IMR-90 (cell line): ENCODE results near the gene VWA7. TPM values are rescaled to one million over a fixed set of nuclear protein-coding genes. Genes with fewer than 3 reads are reported as not detected.

Experiments used
- ATAC-seq: fragments of 200-7000 bp; cut with Tn5 transposase; 2 replicates; pipeline ENCODE4 v1.9.1; 2020; ENCODE audit warnings: low read depth, mild to moderate bottlenecking, moderate library complexity
- Bru-seq: library from RNA; stranded (reverse); fragments of 400-500 nt; gene quantifications from one replicate; lab custom pipeline; 2021; lab: Mats Ljungman, UMichigan
- BruChase-seq, 2 experiments: library from RNA; stranded (reverse); fragments of 400-500 nt; gene quantifications; one replicate each; lab custom pipeline; 2021; lab: Mats Ljungman, UMichigan
- BruUV-seq: library from RNA; stranded (reverse); fragments of 400-500 nt; replicated peaks from 2 replicates; lab custom pipeline; 2021; lab: Mats Ljungman, UMichigan
- CTCF ChIA-PET: fragments of 300-600 bp; formaldehyde crosslinking; extraction: SDS; loops from one replicate; lab custom pipeline; 2021; ENCODE audit warnings: antibody characterized with exemption; lab: Yijun Ruan, JAX
- POLR2A ChIA-PET: fragments of 300-600 bp; sonication (Branson Sonifier 250); formaldehyde crosslinking; loops from one replicate; lab custom pipeline; 2022; ENCODE audit warnings: antibody characterized with exemption; ENCODE audit not compliant: unreplicated experiment; lab: Charles Lee
- DNase-seq: peaks from one replicate; pipeline ENCODE4 v3.0.0; 2013
- H2AFZ ChIP-seq: replicated peaks from 2 replicates; pipeline ENCODE3; 2013; ENCODE audit warnings: low read length, mild to moderate bottlenecking; ENCODE audit not compliant: poor library complexity
- H2AK5ac ChIP-seq: 2 replicates; pipeline ENCODE4 v1.6.1; 2013; ENCODE audit warnings: low read depth, low read length, inconsistent platforms
- H2AK9ac ChIP-seq: replicated peaks from 2 replicates; pipeline ENCODE3; 2013; ENCODE audit warnings: mild to moderate bottlenecking, low read depth, low read length, moderate library complexity; ENCODE audit not compliant: poor library complexity
- H2BK120ac ChIP-seq: 2 replicates; pipeline ENCODE4 v1.6.1; 2013; ENCODE audit warnings: low read depth, low read length, inconsistent platforms
- H2BK15ac ChIP-seq: 3 replicates; pipeline ENCODE4 v1.6.1; 2013; ENCODE audit warnings: low read depth, low read length, inconsistent platforms
- H2BK20ac ChIP-seq: 2 replicates; pipeline ENCODE4 v1.6.1; 2013; ENCODE audit warnings: low read depth, mild to moderate bottlenecking, inconsistent platforms, low read length, moderate library complexity
- H2BK5ac ChIP-seq: 2 replicates; pipeline ENCODE4 v1.6.1; 2013; ENCODE audit warnings: mild to moderate bottlenecking, low read depth, low read length, inconsistent platforms; ENCODE audit not compliant: poor library complexity, severe bottlenecking
- H3K14ac ChIP-seq: replicated peaks from 2 replicates; pipeline ENCODE4 v1.6.1; 2013; ENCODE audit warnings: low read depth, low read length, inconsistent platforms
- H3K18ac ChIP-seq: 2 replicates; pipeline ENCODE4 v1.6.1; 2013; ENCODE audit warnings: low read depth, low read length, control low read depth
- H3K23ac ChIP-seq: 2 replicates; pipeline ENCODE4 v1.6.1; 2013; ENCODE audit warnings: low read depth, low read length, inconsistent platforms
- H3K27ac ChIP-seq: 2 replicates; pipeline ENCODE4 v1.5.1; 2013; ENCODE audit warnings: mild to moderate bottlenecking, control low read depth, low read length; ENCODE audit not compliant: insufficient read depth
- H3K27me3 ChIP-seq: 2 replicates; pipeline ENCODE4 v1.6.1; 2013; ENCODE audit warnings: low read length; ENCODE audit not compliant: control insufficient read depth, insufficient read depth
- H3K36me3 ChIP-seq: 2 replicates; pipeline ENCODE4 v1.6.1; 2013; ENCODE audit warnings: low read length, mixed read lengths; ENCODE audit not compliant: control insufficient read depth, insufficient read depth
- H3K4ac ChIP-seq: 2 replicates; pipeline ENCODE4 v1.6.1; 2013; ENCODE audit warnings: low read depth, low read length, inconsistent platforms
- H3K4me1 ChIP-seq: 2 replicates; pipeline ENCODE4 v1.6.1; 2013; ENCODE audit warnings: low read length, mixed read lengths; ENCODE audit not compliant: control insufficient read depth, insufficient read depth
- H3K4me2 ChIP-seq: 2 replicates; pipeline ENCODE4 v1.6.1; 2013; ENCODE audit warnings: low read depth, mild to moderate bottlenecking, control low read depth, low read length, moderate library complexity
- H3K4me3 ChIP-seq: 2 replicates; pipeline ENCODE4 v1.5.1; 2013; ENCODE audit warnings: low read depth, mild to moderate bottlenecking, control low read depth, low read length, moderate library complexity; ENCODE audit not compliant: insufficient read depth
- H3K56ac ChIP-seq: 2 replicates; pipeline ENCODE4 v1.6.1; 2013; ENCODE audit warnings: low read length, inconsistent platforms; ENCODE audit not compliant: insufficient read depth; ENCODE audit errors: extremely low read depth
- H3K79me1 ChIP-seq, 2 experiments: 2 replicates each; pipeline ENCODE4 v1.6.1; 2013; ENCODE audit warnings: low read length in 2 of 2, inconsistent platforms in 1 of 2, low read depth in 1 of 2
- H3K9ac ChIP-seq: 2 replicates; pipeline ENCODE4 v1.6.1; 2013; ENCODE audit warnings: low read depth, low read length, control low read depth
- H3K9me1 ChIP-seq: 2 replicates; pipeline ENCODE4 v1.6.1; 2013; ENCODE audit warnings: low read length, inconsistent platforms; ENCODE audit not compliant: insufficient read depth
- H3K9me3 ChIP-seq: 2 replicates; pipeline ENCODE4 v1.6.1; 2013; ENCODE audit warnings: low read length; ENCODE audit not compliant: control insufficient read depth, insufficient read depth
- H4K20me1 ChIP-seq: 2 replicates; pipeline ENCODE4 v1.6.1; 2013; ENCODE audit warnings: low read length, inconsistent platforms; ENCODE audit not compliant: insufficient read depth
- H4K5ac ChIP-seq: 2 replicates; pipeline ENCODE4 v1.6.1; 2013; ENCODE audit warnings: mild to moderate bottlenecking, low read depth, low read length, control low read depth
- H4K8ac ChIP-seq, 2 experiments: 2 replicates each; pipeline ENCODE4 v1.6.1; 2013; ENCODE audit warnings: low read depth in 2 of 2, low read length in 2 of 2, control low read depth in 1 of 2, inconsistent platforms in 1 of 2
- H4K91ac ChIP-seq: 2 replicates; pipeline ENCODE4 v1.6.1; 2013; ENCODE audit warnings: low read depth, low read length, inconsistent platforms; ENCODE audit not compliant: insufficient read depth
- BHLHE40 ChIP-seq: fragments of 150-350 bp; IDR thresholded peaks from 2 replicates; pipeline ENCODE4 v1.6.1; 2016; ENCODE audit warnings: mild to moderate bottlenecking, low read depth, low read length
- CTCF ChIP-seq: conservative IDR thresholded peaks from 2 replicates; pipeline ENCODE4 v1.5.1; 2012; ENCODE audit warnings: mild to moderate bottlenecking, low read depth, low read length, improper control_type of control experiment
- ELK1 ChIP-seq: fragments of 150-350 bp; IDR thresholded peaks from 2 replicates; pipeline ENCODE4 v1.6.1; 2016; ENCODE audit warnings: low read depth, mild to moderate bottlenecking, low read length, moderate library complexity, borderline replicate concordance
- FOS ChIP-seq: fragments of 150-350 bp; IDR thresholded peaks from 2 replicates; pipeline ENCODE4 v1.6.1; 2016; ENCODE audit warnings: low read depth, low read length
- MAFK ChIP-seq: IDR thresholded peaks from 2 replicates; pipeline ENCODE4 v1.6.1; 2012; ENCODE audit warnings: low read depth, low read length, improper control_type of control experiment
- MAZ ChIP-seq: IDR thresholded peaks from 2 replicates; pipeline ENCODE4 v1.6.1; 2012; ENCODE audit warnings: low read depth, mild to moderate bottlenecking, low read length, improper control_type of control experiment, moderate library complexity, borderline replicate concordance
- MXI1 ChIP-seq: IDR thresholded peaks from 2 replicates; pipeline ENCODE4 v1.6.1; 2012; ENCODE audit warnings: low read depth, mild to moderate bottlenecking, low read length, moderate library complexity, borderline replicate concordance
- NFE2L2 ChIP-seq: fragments of 150-350 bp; IDR thresholded peaks from 2 replicates; pipeline ENCODE4 v1.6.1; 2016; ENCODE audit warnings: low read depth, mild to moderate bottlenecking, low read length
- RAD21 ChIP-seq: IDR thresholded peaks from 2 replicates; pipeline ENCODE4 v1.6.1; 2012; ENCODE audit warnings: low read length, improper control_type of control experiment
- RFX5 ChIP-seq: IDR thresholded peaks from 2 replicates; pipeline ENCODE4 v1.8.0; 2012; ENCODE audit warnings: low read depth, mild to moderate bottlenecking, low read length, moderate library complexity
- USF2 ChIP-seq: fragments of 150-350 bp; IDR thresholded peaks from 2 replicates; pipeline ENCODE4 v1.6.1; 2017; ENCODE audit warnings: mild to moderate bottlenecking, antibody characterized with exemption, low read length, low read depth
- WGBS, 2 experiments: methylation state at CpG; one replicate each; pipeline versions ENCODE4 v1.1.5 to v1.1.7; 2013; ENCODE audit warnings: missing lambda C conversion rate in 2 of 2; ENCODE audit not compliant: insufficient read length in 1 of 2; ENCODE audit errors: extremely low coverage in 2 of 2; 5-methylcytosine and 5-hydroxymethylcytosine counted together
- dilution Hi-C: fragments of 300-500 bp; cut with HindIII; formaldehyde crosslinking; loops from one replicate; pipeline ENCODE4 v1.14.3; 2018; ENCODE audit warnings: low sequenced_read_pairs; ENCODE audit not compliant: unreplicated experiment
- in situ Hi-C: fragments of 300-500 bp; cut with MboI; formaldehyde crosslinking; loops from 3 replicates; pipeline ENCODE4 v1.14.3; 2019; ENCODE audit warnings: low sequenced_read_pairs, inconsistent platforms, mixed read lengths
- intact Hi-C: fragments of 100-400 bp; cut with micrococcal nuclease; formaldehyde crosslinking; loops from 2 replicates; pipeline ENCODE4 v1.10.0; 2022
- long read RNA-seq: library from polyadenylated mRNA; unstranded; transcript quantifications from one replicate; pipeline ENCODE4 v2.0.0, GENCODE V29; 2021; ENCODE audit not compliant: unreplicated experiment
- polyA plus RNA-seq, 3 experiments: library from polyadenylated mRNA; depleted of rRNA; stranded (reverse); fragments of >200 nt; gene quantifications; 2 replicates each; pipeline ENCODE4 v1.2.3, GENCODE V29; 2012; ENCODE audit warnings: low replicate concordance in 1 of 3
- total RNA-seq: library from RNA; depleted of rRNA; stranded (reverse); fragments of >200 nt; gene quantifications from 2 replicates; pipeline ENCODE4 v1.2.3, GENCODE V29; 2012; rRNA removed

VWA7 gene
- under 0.01 and 0.28 TPM in 2 replicates for total RNA-seq
- 1.0 and 1.4 TPM in 2 replicates for polyA plus RNA-seq (2012; rRNA removed)
- polyA plus RNA-seq (2012; cell fraction: cytosol; rRNA removed): 0.60 and 1.2 TPM in 2 replicates
- polyA plus RNA-seq (2012; cell fraction: nucleus; rRNA removed; ENCODE audit: low replicate concordance): 3.1 and 4.5 TPM in 2 replicates
- Bru-seq, nascent RNA: percentile 19 among the genes with signal in this experiment
- percentile 22 among the genes with signal in this experiment for BruChase-seq, experiment 1, labeled RNA remaining after a 6-hour chase
- percentile 21 among the genes with signal in this experiment for BruChase-seq, experiment 2, labeled RNA remaining after a 2-hour chase
- long read RNA-seq: 0 reads

- in situ Hi-C loops: no loop called here
- 0 out of 4 replicates have a peak, but pooled peaks cover 0 to 2% of the 10 kb centered on the region in 2 experiments for H3K79me1 ChIP-seq
- no peak within 1 kb of the TSS for H4K5ac ChIP-seq
- H3K23ac ChIP-seq: no peak within 1 kb of the TSS
- H2AK9ac ChIP-seq: peak within 1 kb of the TSS; percentile 96
- no peak within 1 kb of the TSS for H3K9ac ChIP-seq
- peak within 1 kb of the TSS; percentile 43 for H2AK5ac ChIP-seq
- BruUV-seq: no TSS peak
- ChIA-PET POLR2A (no interaction called here), CTCF (no interaction called here)
- dilution Hi-C loops: no loop called here
- no peaks in the 10 kb centered on the region for H3K27me3 ChIP-seq
- TF ChIP-seq USF2: 0 out of 2 replicates have a peak, but pooled peaks have one; percentile 7
- no peak for TF ChIP-seq ELK1
- TF ChIP-seq NFE2L2: no peak; the same call in 1 of the 2 replicates
- TF ChIP-seq CTCF: no peak
- TF ChIP-seq MXI1: no peak
- TF ChIP-seq BHLHE40: no peak
- TF ChIP-seq MAZ: peak; percentile 76; the same call in 1 of the 2 replicates
- TF ChIP-seq RAD21: no peak
- TF ChIP-seq FOS: 0 out of 2 replicates have a peak, but pooled peaks have one; percentile 8
- no peak for TF ChIP-seq MAFK
- TF ChIP-seq RFX5: no peak
- H2BK15ac ChIP-seq: no peak within 1 kb of the TSS
- no peaks in the 10 kb centered on the region for H4K20me1 ChIP-seq
- no peak within 1 kb of the TSS for H2BK20ac ChIP-seq
- H4K8ac ChIP-seq: peak within 1 kb of the TSS in 1 of 2 experiments; percentile 75; a peak in 2 of 4 replicates
- peak within 1 kb of the TSS; percentile 83; the same call in 1 of the 2 replicates for H3K14ac ChIP-seq
- H4K91ac ChIP-seq: peak within 1 kb of the TSS; percentile 46; the same call in 1 of the 2 replicates
- no peak within 1 kb of the TSS for H3K4me3 ChIP-seq
- DNase-seq (peak; percentile 70), ATAC-seq (peak; percentile 84)
- peaks cover 40% of the 10 kb centered on the region for H3K36me3 ChIP-seq
- H2BK5ac ChIP-seq: peak within 1 kb of the TSS; percentile 56
- H3K9me3 ChIP-seq: no peaks in the 10 kb centered on the region
- intact Hi-C loops: no loop called here
- peaks cover 10% of the 10 kb centered on the region for H3K4me1 ChIP-seq
- H2AFZ ChIP-seq: peak within 1 kb of the TSS; percentile 83
- no peak within 1 kb of the TSS for H3K56ac ChIP-seq
- no peak within 1 kb of the TSS for H3K18ac ChIP-seq
- H2BK120ac ChIP-seq: no peak within 1 kb of the TSS
- H3K27ac ChIP-seq: no peak within 1 kb of the TSS
- WGBS, 2 experiments: no CpG with 5 or more reads among the region's 15 CpGs
- peak within 1 kb of the TSS; percentile 54 for H3K4me2 ChIP-seq
- H3K9me1 ChIP-seq: 0 out of 2 replicates have a peak, but pooled peaks cover 8% of the 10 kb centered on the region
- H3K4ac ChIP-seq: peak within 1 kb of the TSS; percentile 73
These were observed at the start of gene VWA7 for GRCh38 chr6:31776989-31777666. VWA7 (minus strand) TSS chr6:31777328; CDS start chr6:31776779, 549 bp downstream.
